Sigmoid colon (tissue), 7 donors: Measurements from ENCODE around the gene SLC28A1. TPM values are rescaled to one million over a fixed set of nuclear protein-coding genes. Genes with fewer than 3 reads are reported as not detected.

Source experiments
- DNase-seq: peaks from one replicate; pipeline ENCODE4 v3.0.0-alpha.2; 2019
- H3K27ac ChIP-seq, 4 donors: fragments of 200-600 bp; sonication (generic); one replicate each; pipeline ENCODE4 v1.5.1; 2016 to 2019; ENCODE audit warnings: mild to moderate bottlenecking in 1 of 4
- H3K27me3 ChIP-seq, 3 donors: fragments of 200-600 bp; sonication (generic); one replicate each; pipeline ENCODE4 v1.5.1; 2019; ENCODE audit warnings: mild to moderate bottlenecking in 1 of 3
- H3K36me3 ChIP-seq, 4 donors: fragments of 200-600 bp; sonication (generic); one replicate each; pipeline ENCODE4 v1.5.1; 2016 to 2019
- H3K4me1 ChIP-seq, 4 donors: fragments of 200-600 bp; sonication (generic); one replicate each; pipeline ENCODE4 v1.5.1; 2017 to 2019
- H3K4me3 ChIP-seq, 4 donors: fragments of 200-600 bp; sonication (generic); one replicate each; pipeline ENCODE4 v1.5.1; 2017 to 2019; ENCODE audit warnings: mild to moderate bottlenecking in 2 of 4, moderate library complexity in 1 of 4
- H3K9me3 ChIP-seq, 4 donors: fragments of 200-600 bp in 3 of 4; sonication (generic) in 3 of 4; one replicate each; pipeline versions ENCODE4 v1.5.1 to v1.6.1; 2013 to 2019
- CTCF ChIP-seq, 4 experiments: fragments of 450-650 bp in 3 of 4; fragments of 200-600 bp in 1 of 4; IDR thresholded peaks; one replicate each; pipeline ENCODE4 v1.5.1; 2016 to 2019; ENCODE audit warnings: antibody characterized with exemption in 4 of 4, mild to moderate bottlenecking in 3 of 4, moderate library complexity in 2 of 4
- EP300 ChIP-seq, 4 donors: sonication (generic); formaldehyde crosslinking; IDR thresholded peaks; one replicate each; pipeline ENCODE4 v1.6.1; 2017; ENCODE audit warnings: antibody characterized with exemption in 4 of 4
- POLR2A ChIP-seq, 2 donors: fragments of 450-650 bp; IDR thresholded peaks; one replicate each; pipeline ENCODE4 v1.6.1; 2016; ENCODE audit warnings: antibody characterized with exemption in 2 of 2, mild to moderate bottlenecking in 2 of 2, moderate library complexity in 2 of 2
- POLR2AphosphoS5 ChIP-seq, 4 donors: sonication (generic); formaldehyde crosslinking; IDR thresholded peaks; one replicate each; pipeline ENCODE4 v1.6.1; 2017; ENCODE audit warnings: antibody characterized with exemption in 4 of 4
- WGBS, 2 donors: extraction: QIAGEN DNeasy Blood & Tissue Kit; methylation state at CpG; one replicate each; pipeline ENCODE4 v1.1.7; 2013; 5-methylcytosine and 5-hydroxymethylcytosine counted together
- intact Hi-C: fragments of 100-400 bp; cut with DNase I; formaldehyde crosslinking; loops from one replicate; pipeline ENCODE4 v1.15.1; 2023
- polyA plus RNA-seq, 3 donors: library from polyadenylated mRNA; stranded (reverse); fragments of 200-250 nt; gene quantifications; one replicate each; pipeline ENCODE4 v1.2.3, GENCODE V29; 2013
- total RNA-seq, 4 donors: library from RNA; depleted of rRNA; stranded (reverse); fragments of >200 nt; gene quantifications; one replicate each; pipeline ENCODE4 v1.1.0, GENCODE V29; 2016
- donor health status: healthy with polysubstance abuse.
- donor health status: Bipolar disorder and iron deficiency.
- donor health status: healthy.

SLC28A1 gene
- total and polyA plus RNA-seq, 7 donors: not detected

GRCh38 chr15:84855136-84855535 lies 29.3 kb upstream of the SLC28A1 start:
- intact Hi-C loops: no loop called here
- Histone ChIP-seq H3K27ac (no peak overlapping the region), H3K4me1 (no peaks in the 10 kb centered on the region), H3K9me3 (no peaks in the 10 kb centered on the region), H3K27me3 (no peaks in the 10 kb centered on the region), H3K36me3 (peaks cover 5 to 38% (median 14%) of the 10 kb centered on the region in 4 donors), H3K4me3 (no peak overlapping the region)
- TF ChIP-seq CTCF (IDR thresholded peaks at IDR 0.05) (no peak), POLR2AphosphoS5 (IDR thresholded peaks at IDR 0.05) (no peak), EP300 (IDR thresholded peaks at IDR 0.05) (no peak), POLR2A (IDR thresholded peaks at IDR 0.05) (no peak)
- peak; percentile 18 for DNase-seq
- 44 to 72% methylated on average over 9 of the region's 9 CpGs for WGBS, 2 donors

DNA sequence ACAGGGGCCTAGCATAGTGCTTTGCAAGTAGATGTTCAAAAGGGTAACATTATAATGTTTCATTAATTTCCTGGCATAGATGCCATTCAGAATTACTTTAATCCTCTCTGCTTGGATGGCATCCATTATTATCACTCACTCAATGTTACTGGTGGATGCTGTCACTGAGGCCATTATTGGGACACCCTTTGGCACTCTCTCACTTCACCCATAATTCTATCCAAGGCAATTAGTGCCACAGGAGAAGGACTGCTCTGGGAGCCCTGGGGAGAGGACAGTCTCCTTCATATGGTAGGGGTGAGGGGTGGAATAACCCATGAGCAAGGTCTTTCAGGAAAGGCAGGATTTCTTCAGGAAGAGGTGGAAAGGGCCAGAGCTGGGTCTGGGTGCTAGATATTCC lies 28.7 kb upstream of the SLC28A1 start:
- Histone ChIP-seq H3K36me3 (peaks cover 5 to 38% (median 14%) of the 10 kb centered on the region in 4 donors), H3K4me1 (no peaks in the 10 kb centered on the region)

GRCh38 chr15:84856731-84857417 lies 27.6 kb upstream of the SLC28A1 start:
- H3K9me3 ChIP-seq: no peaks in the 10 kb centered on the region
- peak; percentile 30 for DNase-seq
- no peaks in the 10 kb centered on the region for H3K4me1 ChIP-seq
- intact Hi-C loops: no loop called here
- WGBS, 2 donors: 94 to 95% methylated on average over 16 of the region's 16 CpGs
- H3K27me3 ChIP-seq: no peaks in the 10 kb centered on the region
- peaks cover 5 to 39% (median 14%) of the 10 kb centered on the region in 4 donors for H3K36me3 ChIP-seq
- no peak overlapping the region for H3K4me3 ChIP-seq
- TF ChIP-seq POLR2AphosphoS5 (IDR thresholded peaks at IDR 0.05) (no peak), CTCF (IDR thresholded peaks at IDR 0.05) (no peak), POLR2A (IDR thresholded peaks at IDR 0.05) (no peak), EP300 (IDR thresholded peaks at IDR 0.05) (no peak)
- H3K27ac ChIP-seq: no peak overlapping the region

More for the DNA sequence above, 28.7 kb upstream of the SLC28A1 start:
- intact Hi-C loops: no loop called here
- Histone ChIP-seq H3K4me3 (no peak overlapping the region), H3K27ac (no peak overlapping the region), H3K27me3 (no peaks in the 10 kb centered on the region), H3K9me3 (no peaks in the 10 kb centered on the region)
- no peak for DNase-seq
- TF ChIP-seq EP300 (IDR thresholded peaks at IDR 0.05) (no peak), POLR2AphosphoS5 (IDR thresholded peaks at IDR 0.05) (no peak), CTCF (IDR thresholded peaks at IDR 0.05) (no peak), POLR2A (IDR thresholded peaks at IDR 0.05) (no peak)

DNA sequence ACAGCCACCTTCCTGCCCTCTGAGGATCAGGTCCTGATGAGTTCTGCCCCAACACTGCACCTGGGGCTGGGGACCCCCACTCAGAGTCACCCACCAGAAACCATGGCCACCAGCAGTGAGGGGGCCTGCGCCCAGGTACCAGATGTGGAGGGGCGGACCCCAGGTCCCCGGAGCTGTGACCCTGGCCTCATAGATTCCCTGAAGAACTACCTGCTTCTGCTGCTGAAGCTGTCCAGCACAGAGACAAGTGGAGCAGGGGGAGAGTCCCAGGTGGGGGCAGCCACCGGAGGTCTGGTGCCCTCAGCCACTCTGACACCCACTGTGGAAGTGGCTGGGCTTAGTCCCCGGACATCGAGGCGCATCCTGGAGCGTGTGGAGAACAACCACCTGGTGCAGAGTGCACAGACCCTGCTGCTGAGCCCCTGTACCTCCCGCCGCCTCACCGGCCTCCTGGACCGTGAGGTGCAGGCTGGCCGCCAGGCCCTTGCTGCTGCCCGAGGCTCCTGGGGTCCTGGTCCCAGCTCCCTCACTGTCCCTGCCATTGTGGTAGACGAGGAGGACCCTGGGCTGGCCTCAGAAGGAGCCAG lies 27.0 kb upstream of the SLC28A1 start:
- 94 to 95% methylated on average over 15 of the region's 15 CpGs for WGBS, 2 donors
- H3K27ac ChIP-seq: no peak overlapping the region

More for the DNA sequence above, 27.0 kb upstream of the SLC28A1 start:
- intact Hi-C loops: no loop called here
- Histone ChIP-seq H3K36me3 (peaks cover 5 to 45% (median 14%) of the 10 kb centered on the region in 4 donors), H3K4me1 (no peaks in the 10 kb centered on the region), H3K9me3 (no peaks in the 10 kb centered on the region), H3K4me3 (no peak overlapping the region), H3K27me3 (no peaks in the 10 kb centered on the region)
- no peak for DNase-seq
- no peak for TF ChIP-seq POLR2A (IDR thresholded peaks at IDR 0.05)
- TF ChIP-seq CTCF (IDR thresholded peaks at IDR 0.05): no peak
- TF ChIP-seq POLR2AphosphoS5 (IDR thresholded peaks at IDR 0.05): no peak
- no peak for TF ChIP-seq EP300 (IDR thresholded peaks at IDR 0.05)
